ENCODE measurements around the gene EPHA6.

DNA sequence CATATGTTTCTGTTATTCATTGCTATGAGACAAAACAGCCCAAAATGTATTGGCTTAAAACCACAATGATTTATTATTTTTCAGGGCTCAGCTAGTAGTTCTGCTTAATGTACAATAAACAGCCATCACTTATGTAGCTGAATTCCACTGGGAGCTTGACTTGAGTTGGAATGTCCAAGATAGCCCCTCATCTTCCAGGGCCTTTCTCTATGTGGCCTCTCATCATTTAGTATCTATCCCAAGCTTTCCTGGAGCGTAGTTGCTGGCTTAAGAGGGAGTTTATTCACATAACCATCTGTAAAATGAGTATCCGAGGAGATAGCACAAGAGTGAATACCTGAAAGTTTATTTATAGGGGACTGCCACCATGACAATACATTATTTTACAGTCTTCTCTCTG, 176.8 kb downstream of the EPHA6 start:
- TF ChIP-seq POLR2A (IDR thresholded peaks at IDR 0.05; ENCODE audit: low read length) (no peak), GATA1 (IDR thresholded peaks at IDR 0.05; ENCODE audit: low read depth, low read length) (no peak)

All from erythroblast (primary cell).